Measurements from ENCODE around the gene SMG1.
"Not testable (repeated sequence)": the region's sequence is repeated elsewhere in the genome, so short reads cannot be mapped to it uniquely, and the experiment has no call there.

SMG1 gene

DNA sequence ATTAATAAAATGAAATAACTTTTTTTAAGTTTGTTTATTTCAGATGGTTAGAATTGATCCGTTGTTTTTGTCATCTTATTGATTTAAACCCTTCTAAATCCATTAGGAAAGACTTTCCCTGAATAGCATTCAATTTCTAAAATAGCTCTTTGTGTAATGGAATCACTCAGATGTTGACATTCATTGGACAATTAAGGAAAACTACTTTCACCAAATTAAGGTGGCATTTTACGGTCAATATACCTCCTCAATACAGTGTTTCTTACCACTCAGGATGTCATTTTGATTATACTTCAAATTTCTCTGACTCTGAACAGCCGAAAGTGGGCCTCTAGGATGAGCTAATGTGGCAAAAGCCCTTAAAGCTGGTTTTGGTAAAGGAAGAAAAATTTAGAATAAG, 126.7 kb downstream of the SMG1 start:
- DNase-seq (ENCODE audit: low read depth), result no peak

- DNase-seq (ENCODE audit: low read depth), result no peak
Observed at GRCh38 chr16:18797746-18798145, 128.5 kb downstream of the SMG1 start.

GRCh38 chr16:18796377-18796776, 129.8 kb downstream of the SMG1 start:
- DNase-seq (ENCODE audit: low read depth), result no peak

DNA sequence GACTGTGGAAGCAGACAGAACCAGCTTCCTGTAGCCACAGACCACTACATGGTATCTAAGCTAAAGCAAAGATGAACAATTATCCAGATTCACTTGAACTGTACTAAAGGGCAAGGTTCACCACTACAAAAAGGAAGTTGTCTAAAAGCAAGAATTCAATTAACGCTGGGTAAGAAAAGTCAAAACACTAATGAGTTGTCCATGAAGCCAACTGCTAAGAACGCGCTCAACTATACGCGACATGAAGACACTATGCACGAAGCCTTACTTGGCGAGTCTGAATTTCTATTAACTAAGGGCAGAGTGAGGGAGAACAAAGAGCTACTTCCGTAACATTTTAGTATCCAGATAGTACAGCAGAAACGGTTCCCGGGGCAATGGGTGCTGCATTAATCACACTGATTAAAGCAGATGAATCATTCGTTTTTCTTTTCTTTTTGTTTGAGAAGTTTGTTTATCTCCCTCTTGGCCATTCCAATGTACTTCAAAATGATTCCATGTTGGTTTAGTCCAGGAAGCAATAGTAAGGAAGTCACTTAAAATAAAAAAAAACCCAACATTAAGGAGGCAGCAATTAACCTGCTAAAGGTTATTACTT, 133.3 kb downstream of the SMG1 start:
- no peak for DNase-seq (ENCODE audit: low read depth)

DNA sequence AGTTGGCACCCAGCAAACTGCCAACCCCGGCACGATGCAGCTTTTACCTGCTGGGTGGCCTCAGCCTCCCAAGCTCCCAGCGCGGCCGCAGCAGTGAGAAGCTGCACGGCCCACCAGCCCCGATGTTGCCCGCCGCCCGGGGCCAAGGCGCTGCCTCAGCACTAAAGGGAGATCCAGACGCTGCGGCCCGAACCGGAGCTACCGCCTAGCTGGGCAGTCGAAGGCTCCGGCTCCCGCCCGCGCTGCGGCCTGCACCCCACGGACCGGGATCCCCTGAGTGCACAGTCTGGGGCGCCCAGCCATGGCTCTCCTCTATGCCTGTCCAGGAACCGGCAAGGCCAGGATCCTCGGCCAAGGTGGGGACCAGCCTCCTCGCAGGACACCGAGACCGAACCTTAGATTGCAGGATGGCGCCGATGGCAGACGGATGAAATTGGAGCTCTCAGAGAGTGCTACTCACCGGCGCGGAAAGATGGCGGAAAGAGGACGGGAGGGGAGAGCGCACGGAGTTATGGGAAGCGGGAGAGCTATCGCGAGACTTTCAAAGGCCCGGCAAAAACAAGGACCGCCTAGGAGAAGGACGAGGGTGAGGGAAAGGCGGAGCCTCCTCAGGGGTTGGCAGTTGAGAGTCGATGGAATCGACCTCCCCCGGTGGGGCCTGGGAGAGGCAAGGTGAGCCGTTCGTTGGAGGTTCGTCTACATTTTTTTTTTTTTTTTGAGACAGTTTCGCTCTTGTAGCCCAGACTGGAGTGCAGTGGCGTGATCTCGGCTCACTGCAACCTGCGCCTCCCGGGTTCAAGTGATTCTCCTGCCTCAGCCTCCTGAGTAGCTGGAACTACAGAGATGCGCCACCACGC, 136.1 kb downstream of the SMG1 start, which contains the start of gene RPS15A:
RPS15A (minus strand) TSS at position 485 of the 857 bp plus-strand sequence. CDS start 1,221 bp downstream, outside the sequence.
- DNase-seq (ENCODE audit: low read depth), result peak; percentile 83

GRCh38 chr16:18789515-18789849, 136.7 kb downstream of the SMG1 start:
- DNase-seq (ENCODE audit: low read depth), result no peak

DNA sequence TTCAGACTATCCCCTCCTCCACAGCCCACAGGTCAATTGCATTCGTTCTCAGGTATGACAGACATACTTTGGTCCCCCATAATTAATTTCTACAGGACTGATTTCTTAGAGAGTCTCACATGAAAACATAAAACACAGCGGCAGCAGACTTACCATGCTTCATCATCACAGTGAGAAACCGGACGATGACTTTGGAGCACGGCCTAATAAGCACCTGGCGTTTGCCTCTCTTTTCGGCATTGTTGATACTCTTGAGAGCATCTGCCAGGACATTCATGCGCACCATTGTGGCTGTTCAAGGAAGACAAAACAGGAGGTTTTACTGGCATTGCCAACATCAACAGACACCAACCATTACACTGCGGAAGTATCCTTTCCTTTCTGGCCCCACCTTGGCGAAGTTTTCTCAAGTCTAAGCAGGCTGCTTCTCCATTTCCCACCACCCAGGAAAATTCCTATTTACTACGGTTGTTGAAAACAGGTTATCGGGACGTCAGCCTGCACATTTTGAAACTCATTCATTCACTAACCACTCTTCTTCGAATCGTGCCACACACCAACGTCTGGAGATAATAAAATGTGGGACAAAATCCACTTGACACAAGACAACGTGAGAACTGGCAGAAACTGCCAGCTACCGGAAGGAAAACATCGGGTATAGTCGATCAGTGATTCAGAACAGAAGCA, 137.2 kb downstream of the SMG1 start:
- DNase-seq (ENCODE audit: low read depth), result no peak

DNA sequence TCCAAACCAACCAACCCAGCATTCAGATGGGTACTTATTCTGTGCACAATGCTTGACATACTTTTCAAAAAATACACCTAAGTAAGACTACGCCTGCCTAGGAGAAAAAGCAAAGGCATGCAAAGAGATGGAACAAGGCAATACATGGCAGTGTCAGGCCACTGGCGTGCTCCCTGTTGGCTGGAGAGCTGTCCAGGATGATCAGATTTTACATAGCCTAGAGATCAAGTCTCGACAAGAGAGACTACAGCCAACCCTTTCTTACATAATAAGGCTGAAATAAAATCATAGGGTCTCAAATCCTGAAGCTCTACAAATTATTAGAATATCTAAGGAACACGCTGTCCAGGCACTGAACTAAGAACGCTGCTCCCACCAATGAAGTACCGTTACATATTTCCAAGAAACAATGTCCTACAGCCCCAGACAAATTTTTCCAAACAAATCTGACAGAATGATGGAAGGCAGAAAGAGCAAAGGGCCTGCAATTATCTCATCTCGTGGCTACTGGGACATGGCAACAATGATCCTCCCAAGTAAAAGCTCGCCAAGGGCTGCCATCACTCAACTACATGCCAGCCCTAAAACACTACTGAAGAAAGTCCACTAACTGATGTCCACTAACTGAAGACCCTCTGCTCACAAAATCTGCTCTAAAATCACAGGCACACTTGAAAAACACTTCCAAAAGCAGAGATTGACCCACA, 141.1 kb downstream of the SMG1 start:
- DNase-seq (ENCODE audit: low read depth), result no peak

- DNase-seq (ENCODE audit: low read depth), result no peak
Observed at GRCh38 chr16:18783430-18784341, 142.5 kb downstream of the SMG1 start.

DNA sequence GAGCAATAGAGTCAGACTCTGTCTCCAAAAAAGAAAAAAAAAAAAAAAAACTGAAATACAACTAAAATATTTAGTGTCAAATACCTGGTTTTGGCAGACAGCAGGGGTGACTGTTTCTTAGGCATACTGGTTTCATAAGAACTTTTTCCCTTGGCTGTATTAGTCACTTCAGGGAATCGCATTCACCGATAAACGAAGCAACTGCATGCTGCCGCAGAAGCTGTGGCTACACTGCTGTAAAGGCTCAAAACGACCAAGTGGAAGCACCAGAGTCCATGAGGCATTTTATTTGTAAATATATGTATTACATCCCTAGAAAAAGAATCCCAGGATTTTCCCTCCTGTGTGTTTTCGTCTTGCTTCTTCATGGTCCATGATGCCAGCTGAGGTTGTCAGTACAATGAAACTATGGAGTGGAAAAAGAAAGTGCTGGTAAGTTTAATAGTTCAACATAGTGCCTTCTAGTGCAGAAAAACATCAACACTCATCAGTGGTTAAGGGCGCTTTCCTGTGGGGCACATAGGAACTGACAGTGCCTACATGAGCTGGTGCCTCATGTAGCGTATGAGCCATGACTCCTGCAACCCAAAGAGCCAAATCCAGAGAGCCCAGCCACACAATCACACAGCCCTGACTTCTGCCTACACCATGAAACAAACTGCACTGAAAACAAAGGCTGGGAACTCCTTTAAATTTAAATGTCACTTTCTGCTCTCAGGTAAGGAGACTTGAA, 143.3 kb downstream of the SMG1 start:
- no peak for DNase-seq (ENCODE audit: low read depth)

DNA sequence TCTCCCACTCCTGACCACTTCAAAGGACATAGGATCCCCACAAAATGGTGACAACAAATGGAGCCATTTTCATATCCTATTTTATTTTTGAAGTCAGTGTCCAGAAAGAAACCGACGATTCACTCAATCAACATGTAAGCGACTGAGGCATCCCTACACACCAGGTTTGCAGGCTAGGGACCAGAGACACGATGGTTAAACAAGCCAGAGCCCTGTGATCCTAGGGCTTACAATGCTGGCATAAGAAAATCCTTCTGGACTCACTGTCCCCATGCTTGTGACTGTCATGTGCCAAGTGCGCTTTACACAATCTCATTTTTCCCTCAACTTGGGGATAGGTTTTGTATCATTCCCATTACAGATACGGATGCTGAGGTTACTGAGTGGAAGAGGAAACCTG, 145.0 kb downstream of the SMG1 start:
- not testable (repeated sequence) for DNase-seq (ENCODE audit: low read depth)

DNA sequence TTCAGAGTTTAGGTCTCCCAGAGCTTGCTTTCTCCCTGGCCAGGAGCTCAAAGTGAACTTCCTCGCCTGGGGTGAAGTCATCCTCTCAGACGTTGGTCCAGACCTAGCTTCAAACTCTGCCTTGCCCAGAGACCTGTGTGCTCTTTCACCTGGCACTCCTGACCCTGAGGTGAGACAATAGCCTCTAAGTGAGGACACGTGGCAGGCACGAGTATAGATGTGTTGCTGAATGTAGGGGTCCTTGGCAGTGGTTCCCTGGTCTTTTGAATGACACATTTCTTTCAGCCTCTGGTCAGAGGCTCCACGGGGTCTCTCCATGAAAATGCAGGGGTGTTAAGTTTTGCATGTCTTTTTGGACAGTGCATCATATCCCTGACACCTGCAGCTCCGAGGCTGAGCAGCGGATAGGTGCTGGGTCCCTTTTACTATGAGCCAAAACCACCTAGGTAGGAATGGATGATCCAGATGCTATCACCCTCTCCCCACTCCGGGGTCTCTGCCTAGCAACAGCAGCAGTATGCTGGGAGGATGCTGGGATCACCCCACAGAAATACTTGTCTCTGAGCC, 145.7 kb downstream of the SMG1 start:
- DNase-seq (ENCODE audit: low read depth), result not testable (repeated sequence)

GRCh38 chr16:18777664-18778063, 148.5 kb downstream of the SMG1 start:
- DNase-seq (ENCODE audit: low read depth), result not testable (repeated sequence)

GRCh38 chr16:18776334-18776733, 149.9 kb downstream of the SMG1 start:
- not testable (repeated sequence) for DNase-seq (ENCODE audit: low read depth)

DNA sequence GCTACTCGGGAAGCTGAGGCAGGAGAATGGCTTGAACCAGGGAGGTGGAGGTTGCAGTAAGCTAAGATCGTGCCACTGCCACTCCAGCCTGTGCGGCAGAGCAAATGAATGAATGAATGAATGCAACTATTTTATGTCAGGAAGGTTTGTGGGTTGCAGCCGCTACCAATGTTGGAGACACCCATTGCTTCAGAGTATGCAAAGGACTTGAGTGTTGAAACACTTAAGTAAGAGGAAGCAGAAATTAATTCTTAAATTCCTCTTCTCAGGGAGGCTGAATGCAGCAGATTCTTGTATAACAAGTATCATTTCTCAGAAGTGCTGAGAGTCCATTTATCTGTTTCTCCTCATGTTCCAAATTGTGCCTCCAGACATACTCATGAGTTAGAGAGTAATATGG, 151.6 kb downstream of the SMG1 start:
- DNase-seq (ENCODE audit: low read depth), result not testable (repeated sequence)

DNA sequence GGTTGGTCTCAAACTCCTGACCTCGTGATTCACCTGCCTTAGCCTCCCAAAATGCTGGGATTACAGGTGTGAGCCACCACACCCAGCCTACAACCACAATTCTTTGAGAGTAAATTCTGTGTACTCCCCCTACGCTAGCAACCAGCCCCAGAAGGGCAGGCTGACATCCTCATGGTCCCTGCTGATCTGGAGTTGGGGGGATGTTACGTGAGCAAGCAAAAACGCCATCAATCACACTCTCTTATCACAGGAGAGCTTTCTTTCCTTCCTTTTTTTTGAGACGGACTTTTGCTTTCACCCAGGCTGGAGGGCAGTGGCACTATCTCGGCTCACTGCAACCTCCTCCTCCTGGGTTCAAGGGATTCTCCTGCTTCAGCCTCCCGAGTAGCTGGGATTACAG, 154.0 kb downstream of the SMG1 start:
- not testable (repeated sequence) for DNase-seq (ENCODE audit: low read depth)

- DNase-seq (ENCODE audit: low read depth), result not testable (repeated sequence)
Observed at GRCh38 chr16:18770336-18770962, 155.8 kb downstream of the SMG1 start.

DNA sequence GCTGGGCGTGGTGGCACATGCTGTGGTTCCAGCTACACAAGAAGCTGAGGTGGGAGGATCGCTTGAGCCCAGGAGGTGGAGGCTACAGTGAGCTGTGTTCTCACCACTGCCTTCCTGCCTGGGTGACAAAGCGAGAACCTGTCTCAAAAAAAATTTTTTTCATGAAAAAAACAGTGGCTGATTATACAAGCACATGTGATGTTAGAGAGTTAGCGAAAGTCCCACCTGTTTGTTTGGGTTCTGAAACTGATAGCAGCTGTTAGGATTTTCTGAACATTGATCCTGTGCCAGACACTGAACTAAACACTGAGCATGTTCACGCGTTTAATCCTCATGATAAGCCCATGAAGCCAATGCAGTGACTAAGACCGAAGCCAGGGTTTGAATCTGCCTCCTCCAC, 159.0 kb downstream of the SMG1 start:
- DNase-seq (ENCODE audit: low read depth), result peak; percentile 16

DNA sequence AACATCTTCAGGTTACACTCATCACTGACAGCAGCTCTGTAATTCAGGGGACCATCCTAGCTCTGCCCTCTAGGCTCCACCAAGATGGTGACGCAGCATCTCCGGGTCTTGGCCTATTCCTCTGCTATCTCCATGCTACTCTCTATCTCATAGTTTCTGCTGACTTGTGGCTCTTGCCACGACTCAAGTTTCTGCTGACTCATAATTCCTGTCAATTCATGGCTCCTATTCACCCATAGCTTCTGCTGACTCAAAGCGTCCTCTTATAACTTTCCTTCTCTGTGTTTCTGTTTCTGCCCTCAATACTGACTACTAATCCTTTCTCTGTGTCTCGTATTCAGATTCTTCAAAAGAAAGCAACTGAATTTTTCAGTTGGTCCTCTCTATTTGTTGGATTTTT, 163.5 kb downstream of the SMG1 start:
- DNase-seq (ENCODE audit: low read depth), result not testable (repeated sequence)
